IMR-90 (cell line): Measurements from ENCODE around the gene GPR39.

Experiments
- CTCF ChIP-seq: conservative IDR thresholded peaks from 2 replicates; pipeline ENCODE4 v1.5.1; 2012; ENCODE audit warnings: mild to moderate bottlenecking, low read depth, low read length, improper control_type of control experiment
- POLR2A ChIP-seq: IDR thresholded peaks from 2 replicates; pipeline ENCODE4 v1.6.1; 2012; ENCODE audit warnings: mild to moderate bottlenecking, low read depth, low read length
- USF2 ChIP-seq: fragments of 150-350 bp; IDR thresholded peaks from 2 replicates; pipeline ENCODE4 v1.6.1; 2017; ENCODE audit warnings: mild to moderate bottlenecking, antibody characterized with exemption, low read length, low read depth

GRCh38 chr2:132690664-132691303 lies 274.2 kb downstream of the GPR39 start:
- TF ChIP-seq POLR2A (no peak), CTCF (no peak), USF2 (no peak)
